Omental fat pad (tissue), 4 donors: ENCODE results near the gene ARID3C. TPM values are rescaled to one million over a fixed set of nuclear protein-coding genes. Genes with fewer than 3 reads are reported as not detected.

Source experiments
- ATAC-seq: fragments of 150-250 bp; one replicate; pipeline ENCODE4 v1.9.1; 2016; ENCODE audit warnings: mild to moderate bottlenecking, moderate library complexity; ENCODE audit not compliant: low FRiP score
- DNase-seq: peaks from one replicate; pipeline ENCODE4 v3.0.0-alpha.2; 2019; ENCODE audit warnings: low spot score
- total RNA-seq, 4 donors: library from RNA; depleted of rRNA; stranded (reverse); fragments of >200 nt; gene quantifications; one replicate each; pipeline ENCODE4 v1.1.0, GENCODE V29; 2016
- TF ChIP-seq, protein P1 (sequence below), 3 donors: fragments of 450-650 bp; IDR thresholded peaks; one replicate each; pipeline ENCODE4 v1.5.1; 2016 to 2017; ENCODE audit warnings: antibody characterized with exemption in 3 of 3, mild to moderate bottlenecking in 3 of 3, moderate library complexity in 2 of 3

The ARID3C gene
- total RNA-seq, 4 donors from 2014 or later = not detected

DNA sequence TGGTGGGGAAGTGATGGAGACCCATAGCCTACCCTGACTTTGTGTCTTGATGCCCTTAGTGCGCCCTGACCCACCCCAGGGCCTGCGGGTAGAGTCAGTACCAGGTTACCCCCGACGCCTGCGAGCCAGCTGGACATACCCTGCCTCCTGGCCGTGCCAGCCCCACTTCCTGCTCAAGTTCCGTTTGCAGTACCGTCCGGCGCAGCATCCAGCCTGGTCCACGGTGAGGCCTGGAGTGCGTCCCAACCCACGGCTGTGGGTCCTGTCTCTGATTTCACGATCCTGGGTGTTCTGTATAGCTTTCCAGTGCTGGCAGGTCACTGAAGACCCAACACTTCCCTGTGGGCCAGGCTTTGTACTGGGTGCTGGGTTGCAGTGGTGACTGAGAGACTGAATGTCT, 29.6 kb upstream of the ARID3C start:
- DNase-seq (no peak), ATAC-seq (no peak)

DNA sequence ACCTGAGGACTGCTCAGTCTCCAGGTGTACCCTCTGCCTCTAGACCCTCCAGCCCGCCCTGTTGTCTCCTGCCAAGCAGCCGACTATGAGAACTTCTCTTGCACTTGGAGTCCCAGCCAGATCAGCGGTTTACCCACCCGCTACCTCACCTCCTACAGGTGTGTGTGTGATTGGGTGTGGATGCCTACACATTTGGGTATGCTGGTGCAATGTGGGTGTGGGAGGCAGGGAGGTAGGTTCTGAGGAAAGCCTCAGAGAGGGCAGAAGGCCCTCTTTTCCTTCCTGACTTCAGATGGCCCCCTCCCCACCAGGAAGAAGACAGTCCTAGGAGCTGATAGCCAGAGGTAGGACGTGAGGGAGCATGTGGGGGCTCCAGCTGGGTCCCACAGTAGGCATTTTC, 28.1 kb upstream of the ARID3C start:
- TF ChIP-seq, protein P1, sequence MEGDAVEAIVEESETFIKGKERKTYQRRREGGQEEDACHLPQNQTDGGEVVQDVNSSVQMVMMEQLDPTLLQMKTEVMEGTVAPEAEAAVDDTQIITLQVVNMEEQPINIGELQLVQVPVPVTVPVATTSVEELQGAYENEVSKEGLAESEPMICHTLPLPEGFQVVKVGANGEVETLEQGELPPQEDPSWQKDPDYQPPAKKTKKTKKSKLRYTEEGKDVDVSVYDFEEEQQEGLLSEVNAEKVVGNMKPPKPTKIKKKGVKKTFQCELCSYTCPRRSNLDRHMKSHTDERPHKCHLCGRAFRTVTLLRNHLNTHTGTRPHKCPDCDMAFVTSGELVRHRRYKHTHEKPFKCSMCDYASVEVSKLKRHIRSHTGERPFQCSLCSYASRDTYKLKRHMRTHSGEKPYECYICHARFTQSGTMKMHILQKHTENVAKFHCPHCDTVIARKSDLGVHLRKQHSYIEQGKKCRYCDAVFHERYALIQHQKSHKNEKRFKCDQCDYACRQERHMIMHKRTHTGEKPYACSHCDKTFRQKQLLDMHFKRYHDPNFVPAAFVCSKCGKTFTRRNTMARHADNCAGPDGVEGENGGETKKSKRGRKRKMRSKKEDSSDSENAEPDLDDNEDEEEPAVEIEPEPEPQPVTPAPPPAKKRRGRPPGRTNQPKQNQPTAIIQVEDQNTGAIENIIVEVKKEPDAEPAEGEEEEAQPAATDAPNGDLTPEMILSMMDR (IDR thresholded peaks at IDR 0.05) = no peak
- ATAC-seq (no peak), DNase-seq (no peak)

More for the DNA sequence above, 29.6 kb upstream of the ARID3C start:
- TF ChIP-seq, protein P1 (IDR thresholded peaks at IDR 0.05) = no peak

DNA sequence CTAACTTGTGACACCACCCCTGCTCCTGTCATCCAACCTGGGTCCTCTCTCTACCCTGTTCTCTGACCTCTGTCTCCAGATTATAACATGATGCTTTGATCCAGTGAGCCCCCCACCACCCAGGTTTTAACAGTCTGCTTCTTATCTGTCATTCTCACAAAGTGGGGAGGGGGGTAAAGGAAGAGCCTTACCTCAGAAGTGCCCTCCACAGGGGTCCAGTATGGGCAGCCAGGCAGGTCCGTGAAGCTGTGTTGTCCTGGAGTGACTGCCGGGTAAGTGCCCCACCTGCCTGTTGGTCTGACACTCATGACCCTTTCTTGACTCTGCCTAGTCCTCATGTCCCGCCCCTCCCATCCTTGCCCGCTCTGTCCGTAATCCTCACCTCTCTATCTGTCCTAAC, 26.5 kb upstream of the ARID3C start:
- DNase-seq = no peak
- TF ChIP-seq, protein P1 (IDR thresholded peaks at IDR 0.05) = no peak
- ATAC-seq = no peak

DNA sequence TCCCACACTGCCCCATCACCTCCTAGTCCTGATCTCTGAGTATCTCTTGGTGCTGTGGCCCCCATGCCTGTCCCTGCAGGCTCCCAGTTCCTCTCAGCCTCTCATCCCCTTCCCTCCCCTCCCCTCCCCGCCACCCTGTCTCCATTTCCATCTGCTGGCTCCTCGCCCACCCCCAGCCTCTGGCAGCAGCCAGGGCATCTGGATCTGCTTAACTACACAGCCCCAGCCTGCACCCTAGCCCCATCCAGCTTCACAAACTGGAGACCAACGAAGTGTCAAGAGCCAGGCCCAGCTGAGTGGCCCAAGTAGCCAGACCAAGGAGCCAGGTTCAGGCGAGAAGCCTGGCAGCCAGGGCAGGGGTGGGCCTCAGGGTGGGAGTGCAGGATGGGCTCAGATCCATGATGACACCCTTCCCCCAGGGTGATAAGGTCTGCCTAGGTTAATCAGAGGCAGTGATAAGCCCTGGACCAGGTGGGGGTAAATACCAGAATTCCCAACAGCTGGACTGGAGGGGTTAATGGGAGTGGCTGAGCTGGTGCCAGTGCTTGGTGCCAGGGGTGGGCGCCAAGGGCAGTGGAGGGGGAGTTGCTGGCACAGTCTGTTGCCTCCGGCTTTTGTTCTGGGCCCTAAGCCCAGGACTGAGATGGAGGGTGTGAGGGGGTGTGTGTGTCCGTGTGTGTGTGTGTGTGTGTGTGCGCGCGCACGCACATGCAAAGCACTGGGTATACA, 25.6 kb upstream of the ARID3C start:
- DNase-seq (no peak), ATAC-seq (peak; percentile 48)
- TF ChIP-seq, protein P1 (IDR thresholded peaks at IDR 0.05) = no peak

DNA sequence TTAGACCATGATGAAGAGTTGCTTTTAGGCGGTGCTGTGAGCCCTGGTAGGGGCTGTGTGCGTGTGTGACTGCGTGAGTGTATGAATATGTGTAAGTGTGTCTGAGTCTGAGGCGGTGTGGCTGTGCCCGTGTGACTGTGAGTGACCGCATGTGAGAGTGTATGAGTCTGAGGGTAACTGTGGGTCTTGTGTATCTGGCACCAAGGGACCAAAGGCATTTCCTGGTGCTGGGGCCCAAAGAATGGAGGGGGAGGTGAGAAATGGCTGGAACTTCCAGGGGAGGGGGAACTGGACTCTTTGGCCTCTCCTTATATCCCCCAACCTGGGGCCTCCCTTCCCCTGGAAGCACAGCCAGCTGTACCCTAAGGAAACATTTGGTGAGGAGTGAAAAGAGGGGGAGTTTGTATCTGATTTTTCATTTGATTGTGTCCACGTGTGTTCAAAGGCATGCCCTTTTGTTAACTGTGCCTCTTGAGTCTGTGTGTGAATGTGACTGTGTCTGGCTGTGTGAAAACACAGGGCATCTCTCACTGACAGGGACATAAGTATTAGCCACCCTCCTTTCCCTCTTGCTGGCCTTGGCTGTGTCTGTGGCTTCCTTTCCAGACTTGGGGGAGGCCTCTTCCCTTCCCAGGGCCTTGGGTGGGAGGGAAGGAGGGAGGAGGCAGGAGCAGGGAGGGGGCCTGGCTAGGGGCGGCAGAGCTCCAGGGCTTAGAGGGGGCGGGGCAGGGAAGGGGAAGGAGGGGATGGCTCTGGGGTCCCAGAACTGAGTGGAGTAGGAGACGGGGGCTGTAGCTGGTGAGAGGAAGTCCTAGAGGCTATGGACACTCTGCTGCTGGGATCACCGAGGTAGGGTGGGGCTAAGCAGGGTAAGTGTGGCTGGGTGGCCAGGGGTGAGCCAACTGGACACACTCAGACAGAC, 24.5 kb upstream of the ARID3C start:
- DNase-seq = no peak
- no peak for ATAC-seq

DNA sequence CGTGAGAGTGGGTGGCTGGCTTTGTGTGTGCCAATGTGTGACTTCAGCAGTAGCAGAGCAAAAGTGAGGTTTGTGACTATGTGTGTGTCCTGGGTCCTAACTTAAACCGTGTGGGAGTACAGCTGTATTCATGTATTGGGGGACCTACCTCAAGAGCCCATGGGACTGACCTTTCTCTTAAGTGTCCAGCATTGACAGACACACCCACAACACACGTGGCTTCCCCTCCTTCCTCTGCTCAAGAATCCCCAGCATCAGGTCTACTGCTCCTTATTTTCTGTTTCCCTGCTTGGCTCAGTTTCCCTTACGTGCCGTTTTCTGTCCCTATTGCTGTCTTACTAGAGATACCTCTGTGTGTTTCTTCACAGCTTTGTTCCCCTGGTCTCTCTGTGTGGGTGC, 23.7 kb upstream of the ARID3C start:
- no peak for ATAC-seq
- TF ChIP-seq, protein P1 (IDR thresholded peaks at IDR 0.05) = no peak
- DNase-seq = no peak

More for the DNA sequence above, 24.5 kb upstream of the ARID3C start:
- TF ChIP-seq, protein P1 (IDR thresholded peaks at IDR 0.05) = no peak
